NCI-H187 treated with DMSO at 0.1 percent for 48 hours (cell line): ENCODE measurements around the gene RGS1.

Source experiments
- DNase-seq: peaks from one replicate; lab custom pipeline; 2025; lab: John Stamatoyannopoulos, UW

RGS1 gene

DNA sequence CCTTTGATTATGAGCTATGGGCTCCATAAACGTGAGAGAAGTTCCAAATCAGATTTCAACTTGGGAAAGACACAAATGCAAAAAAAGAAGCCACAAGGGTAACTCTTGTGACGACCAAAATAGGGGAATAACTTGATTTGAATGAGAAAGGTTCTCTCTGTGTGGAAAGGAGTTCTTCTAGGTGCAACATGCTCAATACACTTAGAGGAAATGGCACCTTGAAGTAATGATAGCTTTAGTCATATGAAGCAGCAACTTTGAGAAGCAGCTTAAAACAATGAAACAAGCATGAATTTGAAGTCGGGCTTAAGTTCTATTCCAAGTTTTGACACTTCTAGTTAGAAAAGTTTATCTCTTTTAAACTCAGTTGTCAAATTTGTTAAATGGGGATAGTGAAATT, 21.8 kb upstream of the RGS1 start:
- DNase-seq: no peak

DNA sequence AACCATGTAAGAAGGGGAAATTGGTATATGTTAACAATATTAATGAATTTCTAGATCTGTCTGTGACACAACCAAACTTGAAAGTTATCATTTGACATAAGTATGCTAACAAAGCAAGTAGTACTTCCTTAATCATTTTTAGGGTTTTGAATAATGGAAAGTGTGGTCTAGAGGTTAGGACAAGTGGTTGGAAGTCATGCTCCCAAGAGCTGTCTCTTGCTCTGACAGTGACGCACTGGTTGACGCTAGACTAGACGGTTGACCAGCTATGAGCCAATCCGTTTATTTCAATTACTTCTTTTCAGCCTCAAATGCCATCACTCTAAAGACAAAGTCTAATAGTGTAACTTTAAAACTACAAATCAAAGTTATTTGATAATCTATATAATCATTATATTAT, 20.7 kb upstream of the RGS1 start:
- no peak for DNase-seq

DNA sequence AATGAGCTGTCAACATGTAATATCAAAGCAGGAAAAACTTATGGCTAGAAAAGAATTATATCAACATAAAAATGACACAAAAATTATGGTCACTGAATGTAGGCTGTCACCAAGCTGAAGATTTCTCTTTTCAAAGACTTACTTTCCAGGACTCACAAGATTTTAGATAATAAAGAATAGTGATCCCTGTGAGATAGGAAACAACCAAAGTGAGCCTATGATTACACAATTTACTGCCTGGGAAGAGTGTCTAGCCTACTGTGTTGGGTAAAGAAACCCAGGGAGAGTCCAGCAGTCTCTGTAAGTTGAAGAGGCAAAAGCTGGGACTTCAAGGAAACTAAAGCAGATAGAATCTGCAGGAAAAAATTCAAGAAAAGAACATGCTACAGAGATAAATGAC, 20.2 kb upstream of the RGS1 start:
- DNase-seq: no peak

DNA sequence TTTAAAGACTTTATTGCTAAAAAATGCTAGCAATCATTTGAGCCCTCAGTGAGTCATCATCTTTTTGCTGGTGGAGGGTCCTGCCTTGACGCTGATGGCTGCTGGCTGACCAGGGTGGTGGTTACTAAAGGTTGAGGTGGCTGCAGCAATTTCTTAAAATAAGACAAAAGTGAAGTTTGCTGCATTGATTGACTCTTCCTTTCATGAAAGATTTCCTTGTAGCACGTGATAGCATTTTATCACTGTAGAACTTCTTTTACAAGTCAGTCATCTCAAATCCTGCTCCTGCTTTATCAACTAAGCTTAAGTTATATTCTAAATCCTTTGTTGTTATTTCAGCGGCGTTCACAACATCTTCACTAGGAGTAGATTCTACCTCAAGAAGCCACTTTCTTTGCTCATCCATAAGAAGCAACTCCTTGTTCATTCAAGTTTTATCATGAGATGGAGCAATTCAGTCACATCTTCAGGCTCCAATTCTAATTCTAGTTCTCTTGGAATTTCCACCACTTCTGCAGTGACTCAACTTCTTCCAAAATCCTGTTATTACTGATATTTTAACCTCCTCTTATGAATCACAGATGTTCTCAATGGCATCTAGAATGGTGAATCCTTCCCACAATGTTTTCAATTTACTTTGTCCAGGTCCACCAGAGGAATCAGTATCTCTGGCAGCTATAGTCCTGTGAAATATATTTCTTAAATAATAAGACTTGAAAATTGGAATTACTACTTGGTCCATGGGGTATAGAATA, 17.6 kb upstream of the RGS1 start:
- DNase-seq: no peak

DNA sequence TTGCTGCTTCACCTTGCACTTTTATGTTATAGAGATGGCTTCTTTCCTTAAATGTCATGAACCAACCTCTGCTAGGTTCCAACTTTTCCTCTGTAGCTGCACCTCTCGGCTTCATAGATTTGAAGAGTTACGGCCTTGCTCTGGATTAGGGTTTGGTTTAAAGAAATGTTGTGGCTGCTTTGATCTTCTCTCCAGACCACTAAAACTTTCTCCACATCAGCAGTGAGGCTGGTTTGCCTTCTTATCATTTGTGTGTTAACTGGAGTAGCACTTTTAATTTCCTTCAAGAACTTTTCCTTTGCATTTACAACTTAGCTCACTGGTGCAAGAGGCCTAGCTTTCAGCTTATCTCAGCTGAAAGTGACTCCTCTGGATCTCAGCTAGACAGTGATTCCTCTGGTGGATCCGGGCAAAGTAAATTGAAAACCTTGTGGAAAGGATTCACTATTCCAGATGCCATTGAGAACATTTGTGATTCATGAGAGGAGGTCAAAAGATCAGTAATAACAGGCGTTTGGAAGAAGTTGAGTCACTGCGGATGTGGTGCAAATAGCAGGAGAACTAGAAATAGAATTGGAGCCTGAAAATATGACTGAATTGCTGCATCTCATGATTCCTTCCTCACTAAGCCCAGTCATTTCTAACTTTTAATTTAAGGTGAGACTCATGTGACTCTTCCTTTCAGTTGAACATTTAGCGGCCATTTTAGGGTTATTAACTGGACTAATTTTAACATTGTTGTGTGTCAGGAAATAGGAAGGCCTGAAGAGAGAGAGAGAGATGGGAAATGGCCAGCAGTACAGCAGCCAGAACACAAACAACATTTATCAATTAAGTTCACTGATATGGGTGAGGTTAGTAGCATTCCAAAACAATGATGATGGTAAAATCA, 16.2 kb upstream of the RGS1 start:
- DNase-seq: no peak

DNA sequence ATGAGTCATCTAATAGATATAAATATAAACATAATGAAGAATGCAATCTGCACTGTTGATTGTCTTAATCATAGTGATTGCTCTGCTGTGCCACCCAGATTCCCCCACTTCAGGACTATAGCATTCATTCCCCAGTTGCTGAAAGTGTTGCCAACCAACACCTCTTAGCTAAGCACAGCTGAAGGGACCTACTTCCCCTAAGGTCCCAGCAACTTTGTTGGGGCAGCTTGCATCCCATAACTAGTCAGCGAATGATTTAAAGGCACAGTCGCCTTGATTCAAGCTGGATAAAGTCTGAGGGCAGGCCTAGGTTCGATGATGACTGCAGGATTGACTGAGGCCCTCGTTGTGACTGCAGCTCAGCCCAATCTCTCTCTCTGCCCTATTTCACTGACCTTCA, 14.3 kb upstream of the RGS1 start:
- DNase-seq: no peak

DNA sequence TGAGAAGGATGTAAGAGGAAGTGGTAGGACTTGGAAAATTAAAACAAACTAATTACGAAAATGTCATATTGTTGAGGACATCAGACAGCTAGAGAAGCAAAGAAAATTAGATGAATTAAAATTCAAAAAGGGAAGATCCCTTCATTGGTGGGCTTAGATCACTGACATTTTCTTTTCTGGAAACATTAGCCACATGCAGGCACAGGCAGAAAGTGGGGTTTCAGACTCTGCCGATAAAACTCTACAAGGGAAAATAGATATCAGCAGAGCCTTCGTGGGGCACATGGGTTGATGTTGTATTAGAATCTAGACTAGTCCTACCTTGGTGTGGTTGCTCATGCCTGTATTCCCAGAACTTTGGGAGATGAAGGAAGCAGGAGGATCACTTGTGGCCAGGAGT, 12.4 kb upstream of the RGS1 start:
- no peak for DNase-seq

DNA sequence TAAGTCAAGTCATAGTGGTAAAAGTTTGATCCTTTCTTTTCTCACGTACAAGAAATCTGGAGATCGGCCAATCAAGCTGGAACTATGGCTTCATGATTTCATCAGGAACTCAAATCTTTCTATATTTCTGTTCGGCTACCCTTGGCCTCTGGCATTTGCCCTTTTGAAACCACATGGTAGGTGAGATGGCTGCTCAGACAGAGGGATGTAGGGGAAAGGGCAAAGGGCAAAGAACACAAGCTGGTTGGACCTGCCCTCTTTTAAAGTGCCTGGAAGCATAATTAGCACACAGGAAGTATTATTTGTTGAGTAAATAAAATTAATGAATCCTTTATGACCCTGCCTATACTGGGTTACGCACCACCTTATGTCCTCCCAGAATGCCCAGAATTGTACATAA, 11.5 kb upstream of the RGS1 start:
- DNase-seq: no peak

DNA sequence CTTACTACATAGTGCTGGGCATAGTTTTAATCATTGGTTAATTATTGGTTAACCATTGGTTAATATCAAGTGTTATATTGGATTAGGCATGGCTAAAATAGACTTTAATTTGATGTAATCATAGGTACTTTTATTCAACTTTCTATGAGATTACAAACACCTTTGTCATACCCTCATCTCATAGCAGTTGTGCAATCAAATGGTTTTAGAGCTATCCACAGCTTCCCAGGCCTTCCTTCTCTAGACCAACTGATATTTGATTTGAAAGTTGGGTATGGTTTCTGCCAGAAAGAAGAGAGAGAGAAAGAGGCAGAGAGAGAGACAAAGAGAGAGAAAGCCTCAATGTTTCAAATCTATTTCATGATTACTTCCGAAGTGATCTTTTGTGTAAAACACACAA, 9.6 kb upstream of the RGS1 start:
- DNase-seq: no peak

DNA sequence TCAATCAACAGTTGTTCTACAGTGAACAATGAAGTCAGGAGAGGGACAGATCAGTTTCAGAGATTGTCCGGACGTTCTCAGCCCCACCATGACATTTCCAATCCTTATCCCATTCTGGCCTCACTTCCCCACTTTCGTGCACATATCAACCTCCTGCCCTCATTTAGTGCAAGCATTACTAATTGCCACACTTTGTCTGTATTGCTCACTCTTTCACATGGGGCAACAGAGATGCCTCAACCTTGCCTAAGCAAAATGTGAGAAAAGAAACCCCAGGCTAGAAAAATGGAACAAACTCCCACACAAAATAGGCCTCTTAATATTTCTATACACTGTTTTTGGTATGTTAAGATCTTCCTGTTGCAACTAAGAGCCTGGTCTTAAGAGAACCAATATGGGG, 8.9 kb upstream of the RGS1 start:
- DNase-seq: no peak

DNA sequence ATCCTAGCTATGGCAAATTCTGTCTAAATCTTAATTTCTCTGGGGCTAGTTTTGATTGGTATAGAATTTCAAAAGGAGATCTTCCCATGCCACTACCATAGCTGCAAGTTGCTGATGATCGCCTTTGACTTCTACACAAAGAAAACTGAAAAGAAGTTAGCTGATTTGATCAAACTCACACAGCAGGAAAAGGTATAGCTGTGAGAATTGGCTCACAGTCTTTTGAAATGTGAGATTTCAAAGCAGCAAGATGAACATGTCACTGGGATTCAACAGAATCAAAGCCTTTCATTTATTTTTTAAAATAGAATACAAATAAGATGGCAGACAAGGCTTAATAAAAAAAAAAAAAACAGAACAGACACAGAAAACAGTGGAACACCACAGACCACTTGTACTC, 7.5 kb upstream of the RGS1 start:
- no peak for DNase-seq

DNA sequence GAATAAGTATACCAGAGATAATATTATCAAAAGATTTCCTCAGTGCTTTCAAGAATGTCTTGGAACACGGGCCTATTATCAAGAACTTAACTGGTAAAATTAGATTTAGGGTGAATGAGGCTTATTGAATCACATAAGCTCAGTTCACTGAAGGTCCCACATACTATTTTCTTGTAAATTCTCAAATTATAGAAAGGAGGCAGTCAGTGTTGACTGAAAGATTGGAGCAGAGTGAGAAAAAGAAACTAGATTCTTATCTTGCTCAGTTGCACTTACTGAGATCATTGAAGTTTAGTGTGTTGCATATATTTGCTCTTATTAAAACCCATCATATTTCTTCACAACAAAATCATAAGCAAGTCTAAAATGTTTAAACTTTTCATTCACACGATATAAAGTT, 3.9 kb upstream of the RGS1 start:
- no peak for DNase-seq

DNA sequence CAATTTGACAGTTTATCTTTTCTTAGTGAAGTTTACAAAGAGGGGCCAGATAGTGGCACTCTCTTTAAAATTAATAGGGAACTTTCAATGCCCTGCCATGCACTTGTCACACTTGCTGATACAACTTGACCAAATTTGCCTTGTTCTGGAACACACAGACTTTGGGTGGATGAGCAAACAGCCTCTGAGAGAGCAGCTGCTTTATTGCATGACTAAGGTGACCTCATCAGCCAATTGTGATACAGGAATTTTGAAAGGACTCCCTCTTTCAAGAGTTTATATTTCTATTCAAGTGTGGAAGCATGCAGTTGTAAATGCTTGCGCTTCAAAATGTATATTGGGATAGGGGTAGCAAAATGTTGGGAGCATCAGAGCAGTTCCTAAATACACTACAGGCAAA, 2.1 kb upstream of the RGS1 start:
- DNase-seq: no peak

DNA sequence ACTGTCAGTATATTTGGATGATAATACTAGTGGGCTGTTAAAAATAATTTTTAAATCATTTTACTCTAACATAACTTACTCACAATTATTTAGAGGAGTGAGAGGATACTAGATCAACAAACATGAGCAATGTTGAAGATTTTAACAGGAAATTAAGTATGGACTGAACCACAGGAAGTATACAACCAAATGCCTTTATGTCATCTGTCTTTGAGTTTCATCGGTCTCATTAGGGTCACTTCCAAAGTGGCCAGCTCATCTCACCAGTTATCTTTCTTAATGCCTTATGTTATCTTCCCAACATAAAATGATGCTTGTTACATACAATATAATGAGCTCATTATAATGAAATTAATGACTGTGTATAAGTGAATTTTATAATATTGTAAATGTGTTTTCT, 1.5 kb upstream of the RGS1 start:
- no peak for DNase-seq

DNA sequence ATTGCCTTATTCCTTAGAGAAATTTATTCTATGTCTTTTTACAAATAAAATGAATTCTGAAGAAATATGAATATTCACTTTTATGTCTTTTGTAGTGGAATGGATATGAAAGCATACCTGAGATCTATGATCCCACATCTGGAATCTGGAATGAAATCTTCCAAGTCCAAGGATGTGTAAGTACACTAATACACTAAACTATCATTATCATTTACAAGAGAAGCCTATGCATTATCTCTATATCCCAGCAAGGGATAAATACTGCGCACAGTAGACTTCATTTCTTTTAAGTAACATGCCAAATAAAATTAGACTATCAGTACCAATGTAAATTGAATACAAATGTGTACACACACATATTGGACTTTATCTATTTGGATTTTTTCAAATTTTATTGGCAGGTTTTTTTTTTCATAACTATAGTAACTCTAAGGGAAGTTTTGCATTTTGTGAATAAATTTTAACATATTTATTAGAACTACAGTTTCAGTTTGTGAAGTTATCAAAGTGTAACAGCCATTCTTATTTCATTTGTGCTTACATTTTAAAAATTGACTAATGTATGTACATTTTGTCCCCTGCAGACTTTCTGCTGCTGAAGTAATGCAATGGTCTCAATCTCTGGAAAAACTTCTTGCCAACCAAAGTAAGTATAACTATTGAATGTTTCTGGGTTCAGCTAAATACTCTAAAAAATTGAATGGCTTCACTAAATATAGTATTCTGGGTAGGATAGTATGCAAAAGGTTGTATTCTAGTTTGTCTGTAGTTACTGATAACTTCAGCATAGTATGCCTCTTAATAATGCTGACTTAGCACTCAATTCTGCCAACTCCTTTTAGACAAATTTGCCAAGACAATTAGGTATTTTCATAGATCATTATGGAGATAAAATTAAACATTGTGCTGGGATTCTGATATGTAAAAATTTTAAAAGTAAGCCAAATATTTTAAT, 894 bp downstream of the RGS1 start:
- no peak for DNase-seq

DNA sequence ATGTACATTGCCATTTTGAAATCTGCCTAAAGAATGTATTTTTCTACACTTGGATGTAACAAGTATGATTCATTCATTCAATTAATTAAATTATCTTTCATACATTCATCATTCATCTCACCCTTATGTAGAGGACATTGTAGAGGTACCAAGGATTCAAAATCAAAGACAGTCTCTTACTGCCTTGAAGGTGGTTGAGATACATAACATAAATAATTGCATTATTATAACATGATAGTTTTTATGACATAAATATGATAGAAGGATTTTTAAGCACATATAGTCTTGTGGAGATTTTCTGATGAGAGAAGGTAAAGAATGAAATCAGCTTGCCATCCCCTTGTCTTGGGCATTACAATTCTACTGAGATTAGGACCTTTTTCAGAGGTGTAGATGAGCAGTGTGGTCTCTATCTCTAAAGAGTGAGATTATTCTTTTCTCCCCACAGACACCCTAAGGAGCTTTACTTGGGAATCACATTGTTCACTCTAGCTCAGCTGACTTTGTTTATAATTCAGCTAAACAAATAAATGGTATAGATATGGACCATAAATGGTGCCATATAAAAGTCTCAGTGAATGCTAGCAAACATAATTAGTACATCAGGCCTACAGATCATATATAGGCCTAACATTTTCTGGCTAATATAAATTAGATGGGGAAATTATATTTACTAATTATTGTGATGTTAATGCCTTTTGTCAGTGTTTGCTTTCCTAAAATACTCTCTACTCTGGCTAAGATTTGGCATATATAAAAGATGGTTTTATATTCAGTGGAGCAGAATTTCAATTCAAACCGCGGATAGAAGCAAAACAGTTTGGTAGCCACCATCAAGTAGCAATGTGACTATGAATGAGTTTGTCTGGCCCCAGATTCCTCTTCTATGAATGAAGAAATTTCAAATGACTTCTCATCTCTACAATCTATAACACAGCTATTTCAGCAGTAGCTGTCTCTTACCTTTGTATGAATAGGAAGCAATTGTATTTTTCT, 1.9 kb downstream of the RGS1 start:
- no peak for DNase-seq

DNA sequence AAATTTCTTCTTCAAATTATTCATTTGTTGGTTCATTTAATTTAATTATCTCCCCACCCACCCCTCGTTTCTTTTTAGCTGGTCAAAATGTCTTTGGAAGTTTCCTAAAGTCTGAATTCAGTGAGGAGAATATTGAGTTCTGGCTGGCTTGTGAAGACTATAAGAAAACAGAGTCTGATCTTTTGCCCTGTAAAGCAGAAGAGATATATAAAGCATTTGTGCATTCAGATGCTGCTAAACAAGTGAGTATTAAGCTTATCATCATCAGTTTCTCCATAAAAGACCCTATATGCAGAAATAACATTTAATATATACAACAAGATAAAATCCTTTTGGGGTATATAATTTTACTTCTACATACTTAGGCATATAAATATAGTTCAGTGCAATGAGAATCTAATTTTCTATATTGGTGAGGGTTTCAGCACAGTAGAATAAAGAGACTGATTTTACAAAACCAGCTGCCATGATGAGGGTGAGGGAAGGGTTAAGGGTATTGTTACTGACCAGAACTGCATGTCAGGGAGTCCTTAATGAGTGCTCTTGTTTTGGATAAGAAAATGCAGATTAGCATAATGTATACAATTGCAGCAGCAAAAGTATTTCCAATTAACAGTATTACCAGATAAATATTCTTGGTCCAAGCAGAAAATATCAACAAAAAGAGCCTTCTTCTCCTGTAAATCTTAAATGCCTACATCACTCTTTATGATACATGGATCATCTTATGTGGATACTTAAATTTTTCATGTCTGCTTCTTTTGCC, 2.8 kb downstream of the RGS1 start:
- DNase-seq: no peak

DNA sequence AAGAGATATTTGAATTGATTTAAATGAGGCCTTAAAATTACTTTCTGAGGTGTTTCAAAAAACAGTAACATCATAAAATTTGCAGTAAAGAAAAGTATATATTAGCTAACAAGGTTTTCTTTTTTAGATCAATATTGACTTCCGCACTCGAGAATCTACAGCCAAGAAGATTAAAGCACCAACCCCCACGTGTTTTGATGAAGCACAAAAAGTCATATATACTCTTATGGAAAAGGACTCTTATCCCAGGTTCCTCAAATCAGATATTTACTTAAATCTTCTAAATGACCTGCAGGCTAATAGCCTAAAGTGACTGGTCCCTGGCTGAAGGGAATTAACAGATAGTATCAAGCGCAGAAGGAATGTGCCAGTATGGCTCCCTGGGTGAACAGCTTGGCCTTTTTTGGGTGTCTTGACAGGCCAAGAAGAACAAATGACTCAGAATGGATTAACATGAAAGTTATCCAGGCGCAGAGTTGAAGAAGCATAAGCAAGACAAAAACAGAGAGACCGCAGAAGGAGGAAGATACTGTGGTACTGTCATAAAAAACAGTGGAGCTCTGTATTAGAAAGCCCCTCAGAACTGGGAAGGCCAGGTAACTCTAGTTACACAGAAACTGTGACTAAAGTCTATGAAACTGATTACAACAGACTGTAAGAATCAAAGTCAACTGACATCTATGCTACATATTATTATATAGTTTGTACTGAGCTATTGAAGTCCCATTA, 3.6 kb downstream of the RGS1 start:
- no peak for DNase-seq

DNA sequence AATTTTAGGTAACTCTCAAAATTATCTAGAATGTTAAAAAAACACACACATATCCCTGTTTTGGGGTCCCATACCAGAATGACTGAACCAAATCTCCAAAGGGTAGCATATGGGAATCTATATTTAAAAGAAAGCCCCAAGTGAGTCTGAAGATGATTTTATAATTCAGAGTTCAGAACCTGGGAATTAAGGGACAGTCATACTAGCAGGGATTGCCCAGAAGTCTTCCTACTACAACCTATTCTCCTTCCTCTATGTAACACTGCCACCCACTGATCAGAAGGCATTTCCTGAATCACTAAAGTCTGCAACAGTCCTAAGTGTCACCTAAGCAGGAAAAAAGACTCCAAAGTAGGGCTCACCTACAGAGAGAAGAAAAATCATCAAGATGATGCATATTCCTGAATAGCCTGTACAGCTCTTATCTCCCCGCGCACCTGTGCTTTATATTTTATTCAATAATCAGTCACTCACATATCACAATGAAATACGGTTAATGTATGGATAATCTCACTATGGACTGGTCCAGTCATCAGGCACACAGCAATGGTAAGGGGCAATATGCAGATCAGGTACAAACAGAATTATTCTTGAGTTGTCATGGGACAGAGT, 4.9 kb downstream of the RGS1 start:
- no peak for DNase-seq
